Astrocyte of the spinal cord (primary cell): ENCODE results near the gene S100A5.

ENCODE experiments used
- DNase-seq: peaks from one replicate; pipeline ENCODE4 v3.0.0; 2011; ENCODE audit warnings: low read depth, low spot score
- H3K4me3 ChIP-seq: 2 replicates; pipeline ENCODE4 v1.5.1; 2011; ENCODE audit warnings: low read depth, mild to moderate bottlenecking, low read length, moderate library complexity
- CTCF ChIP-seq: IDR thresholded peaks from 2 replicates; pipeline ENCODE4 v1.5.1; 2012; ENCODE audit warnings: low read depth, mild to moderate bottlenecking, low read length, inconsistent platforms
- in situ Hi-C: cut with HindIII; loops from 2 replicates; pipeline ENCODE4 v1.10.0; 2017; ENCODE audit warnings: low sequenced_read_pairs

Gene S100A5

GRCh38 chr1:153546796-153547559 is 6.2 kb upstream of the S100A5 start:
- in situ Hi-C loops: no loop called here
- no peak overlapping the region for H3K4me3 ChIP-seq
- TF ChIP-seq CTCF: no peak

GRCh38 chr1:153546371-153546770 is 5.6 kb upstream of the S100A5 start:
- no peak overlapping the region for H3K4me3 ChIP-seq
- in situ Hi-C loops: no loop called here
- no peak for TF ChIP-seq CTCF
- no peak for DNase-seq

More at GRCh38 chr1:153546796-153547559, 6.2 kb upstream of the S100A5 start:
- no peak for DNase-seq

GRCh38 chr1:153545067-153546055 is 4.6 kb upstream of the S100A5 start, which contains the start of gene S100A4:
Gene S100A4 (minus strand): TSS chr1:153545806. CDS start chr1:153544794, 1,012 bp downstream.
- peak; percentile 95 for DNase-seq
- TF ChIP-seq CTCF: no peak
- in situ Hi-C loops: no loop called here
- no peak within 1 kb of the TSS for H3K4me3 ChIP-seq

GRCh38 chr1:153544453-153545066 is 3.8 kb upstream of the S100A5 start:
- H3K4me3 ChIP-seq: no peak overlapping the region
- in situ Hi-C loops: no loop called here
- DNase-seq: peak; percentile 9
- no peak for TF ChIP-seq CTCF

GRCh38 chr1:153543736-153544135 is 3.0 kb upstream of the S100A5 start:
- no peak overlapping the region for H3K4me3 ChIP-seq
- in situ Hi-C loops: no loop called here
- no peak for DNase-seq
- TF ChIP-seq CTCF: no peak
